HCT116 (cell line): ENCODE measurements around the gene UGT2B17. TPM values are rescaled to one million over a fixed set of nuclear protein-coding genes. Genes with fewer than 3 reads are reported as not detected.

Experiments
- ATAC-seq: fragments of 200-7000 bp; cut with Tn5 transposase; 2 replicates; pipeline ENCODE4 v1.9.1; 2020; ENCODE audit warnings: mild to moderate bottlenecking, moderate library complexity
- BruUV-seq: library from RNA; stranded (reverse); fragments of 400-500 nt; replicated peaks from 2 replicates; lab custom pipeline; 2021; lab: Mats Ljungman, UMichigan
- CTCF ChIA-PET: fragments of 300-600 bp; sonication (Branson Sonifier 250); formaldehyde crosslinking; loops from one replicate; lab custom pipeline; 2021; ENCODE audit warnings: antibody characterized with exemption; lab: Charles Lee
- POLR2A ChIA-PET: fragments of 300-600, 350-600 bp; sonication (Branson Sonifier 250); formaldehyde crosslinking; loops from one replicate; lab custom pipeline; 2021; ENCODE audit warnings: antibody characterized with exemption; lab: Charles Lee
- RAD21 ChIA-PET, 2 experiments: fragments of 300-600 bp; sonication (Branson Sonifier 250); formaldehyde crosslinking; loops; one replicate each; lab custom pipeline; 2023; ENCODE audit warnings: low total read pairs in 2 of 2; ENCODE audit not compliant: uncharacterized antibody in 2 of 2, unreplicated experiment in 2 of 2, low non-redundant PET in 1 of 2; lab: Charles Lee
- DNase-seq: peaks from one replicate; pipeline ENCODE4 v3.0.0-alpha.2; 2010; ENCODE audit warnings: low read depth, low spot score
- H2AFZ ChIP-seq: fragments of 200-600 bp; shearing (Covaris generic), sonication (generic); 2 replicates; pipeline ENCODE4 v1.6.1; 2017; ENCODE audit warnings: low read depth, mixed run types, mixed read lengths, antibody characterized with exemption, low read length; ENCODE audit not compliant: poor library complexity, severe bottlenecking
- H3K27ac ChIP-seq: 2 replicates; pipeline ENCODE4 v1.5.1; 2012; ENCODE audit warnings: low read depth, low read length
- H3K27me3 ChIP-seq: fragments of 200-600 bp; sonication (generic); 2 replicates; pipeline ENCODE4 v1.6.1; 2016; ENCODE audit warnings: mixed run types, low read length, mixed read lengths; ENCODE audit not compliant: insufficient read depth
- H3K36me3 ChIP-seq, 2 experiments: fragments of 200-500 bp in 1 of 2; fragments of 200-600 bp in 1 of 2; sonication (Bioruptor generic) in 1 of 2; sonication (generic) in 1 of 2; 2 replicates each; pipeline versions ENCODE4 v1.5.1 to v1.6.1; 2014 to 2016; ENCODE audit warnings: low read length in 2 of 2, inconsistent platforms in 1 of 2, mixed read lengths in 1 of 2, mixed run types in 1 of 2; ENCODE audit not compliant: insufficient read depth in 2 of 2, control insufficient read depth in 1 of 2
- H3K4me1 ChIP-seq, 2 experiments: fragments of 200-600 bp in 1 of 2; sonication (generic) in 1 of 2; 2 replicates each; pipeline versions ENCODE4 v1.5.1 to v1.6.1; 2012 to 2017; ENCODE audit warnings: low read length in 2 of 2, inconsistent platforms in 1 of 2, mild to moderate bottlenecking in 1 of 2, mixed read lengths in 1 of 2, mixed run types in 1 of 2, moderate library complexity in 1 of 2; ENCODE audit not compliant: insufficient read depth in 2 of 2, control insufficient read depth in 1 of 2
- H3K4me2 ChIP-seq: fragments of 200-600 bp; sonication (generic); 2 replicates; pipeline ENCODE4 v1.6.1; 2017; ENCODE audit warnings: mixed run types, low read length, mixed read lengths
- H3K4me3 ChIP-seq, 2 experiments: fragments of 200-600 bp in 1 of 2; sonication (generic) in 1 of 2; replicated peaks in 1 of 2; 2 replicates each; pipeline ENCODE4 v1.5.1; 2011 to 2016; ENCODE audit warnings: low read length in 2 of 2, control low read depth in 1 of 2, low read depth in 1 of 2, mild to moderate bottlenecking in 1 of 2, mixed read lengths in 1 of 2, mixed run types in 1 of 2
- H3K79me2 ChIP-seq: fragments of 200-600 bp; sonication (generic); 2 replicates; pipeline ENCODE4 v1.6.1; 2017; ENCODE audit warnings: mild to moderate bottlenecking, mixed run types, low read length, moderate library complexity, mixed read lengths; ENCODE audit not compliant: insufficient read depth
- H3K9ac ChIP-seq: fragments of 200-600 bp; sonication (generic); 2 replicates; pipeline ENCODE4 v1.6.1; 2016; ENCODE audit warnings: low read length, mixed read lengths
- H3K9me2 ChIP-seq: fragments of 200-600 bp; sonication (generic), shearing (Covaris generic); 2 replicates; pipeline ENCODE4 v1.6.1; 2017; ENCODE audit warnings: mixed run types, mild to moderate bottlenecking, moderate library complexity; ENCODE audit not compliant: insufficient read depth
- H3K9me3 ChIP-seq, 2 experiments: fragments of 200-500 bp in 1 of 2; fragments of 200-600 bp in 1 of 2; sonication (Bioruptor generic) in 1 of 2; sonication (generic) in 1 of 2; 2 replicates each; pipeline ENCODE4 v1.6.1; 2014 to 2017; ENCODE audit warnings: low read length in 2 of 2, mixed read lengths in 2 of 2, inconsistent platforms in 1 of 2, low read depth in 1 of 2, mild to moderate bottlenecking in 1 of 2, mixed run types in 1 of 2, moderate library complexity in 1 of 2; ENCODE audit not compliant: control insufficient read depth in 1 of 2, insufficient read depth in 1 of 2
- H4K20me1 ChIP-seq: fragments of 200-600 bp; sonication (generic), shearing (Covaris generic); 2 replicates; pipeline ENCODE4 v1.6.1; 2017; ENCODE audit warnings: mixed run types, mild to moderate bottlenecking, moderate library complexity; ENCODE audit not compliant: insufficient read depth
- CBX3 ChIP-seq: IDR thresholded peaks from 2 replicates; pipeline ENCODE4 v1.6.1; 2012; ENCODE audit warnings: low read depth
- EGR1 ChIP-seq: IDR thresholded peaks from 2 replicates; pipeline ENCODE4 v1.6.1; 2012; ENCODE audit warnings: low read depth
- EZH2 ChIP-seq: fragments of 200-600 bp; sonication (generic); IDR thresholded peaks from 2 replicates; pipeline ENCODE4 v1.6.1; 2017; ENCODE audit warnings: antibody characterized with exemption, mixed run types
- EZH2phosphoT487 ChIP-seq: fragments of 200-600 bp; IDR thresholded peaks from 2 replicates; pipeline ENCODE4 v1.6.1; 2018; ENCODE audit warnings: antibody characterized with exemption, borderline replicate concordance
- FOSL1 ChIP-seq: IDR thresholded peaks from 2 replicates; pipeline ENCODE4 v1.6.1; 2012; ENCODE audit warnings: low read depth
- POLR2AphosphoS5 ChIP-seq: IDR thresholded peaks from 2 replicates; pipeline ENCODE4 v1.6.1; 2011; ENCODE audit warnings: mild to moderate bottlenecking, low read depth, low read length, moderate library complexity
- RAD21 ChIP-seq: IDR thresholded peaks from 2 replicates; pipeline ENCODE4 v1.6.1; 2012; ENCODE audit warnings: low read depth, mild to moderate bottlenecking
- SIN3A ChIP-seq: IDR thresholded peaks from 2 replicates; pipeline ENCODE4 v1.6.1; 2012; ENCODE audit warnings: low read depth
- SP1 ChIP-seq: IDR thresholded peaks from 2 replicates; pipeline ENCODE4 v1.6.1; 2012; ENCODE audit warnings: low read depth
- SRF ChIP-seq: IDR thresholded peaks from 2 replicates; pipeline ENCODE4 v1.6.1; 2012; ENCODE audit warnings: low read depth
- TCF7L2 ChIP-seq: IDR thresholded peaks from 2 replicates; pipeline ENCODE4 v1.7.0; 2011; ENCODE audit warnings: borderline replicate concordance, inconsistent platforms; ENCODE audit not compliant: insufficient read depth, insufficient read length; ENCODE audit errors: extremely low read depth
- YY1 ChIP-seq: IDR thresholded peaks from 2 replicates; pipeline ENCODE4 v1.6.1; 2011; ENCODE audit warnings: low read length, low read depth, moderate library complexity, mild to moderate bottlenecking; ENCODE audit not compliant: insufficient replicate concordance; ENCODE audit errors: extremely low read depth
- ZNF274 ChIP-seq: fragments of 200-500 bp; sonication (Bioruptor generic); IDR thresholded peaks from 2 replicates; pipeline ENCODE4 v1.6.1; 2014; ENCODE audit warnings: mild to moderate bottlenecking, low read depth, low read length, inconsistent platforms
- intact Hi-C: fragments of 100-400 bp; cut with micrococcal nuclease; formaldehyde crosslinking; loops from 2 replicates; pipeline ENCODE4 v1.10.0; 2022
- total RNA-seq: library from RNA; stranded (reverse); gene quantifications from one replicate; pipeline ENCODE4 v1.2.1, GENCODE V29; 2021; ENCODE audit not compliant: unreplicated experiment
- TF ChIP-seq, protein P1 (sequence below): IDR thresholded peaks from 2 replicates; pipeline ENCODE4 v1.6.1; 2012; ENCODE audit warnings: low read depth
- TF ChIP-seq, protein P2 (sequence below): IDR thresholded peaks from 2 replicates; pipeline ENCODE4 v1.6.1; 2011; ENCODE audit warnings: mild to moderate bottlenecking, low read length, moderate library complexity; ENCODE audit not compliant: insufficient replicate concordance; ENCODE audit errors: extremely low read depth
- TF ChIP-seq, protein P3 (sequence below): IDR thresholded peaks from 2 replicates; pipeline ENCODE4 v1.6.1; 2012
- TF ChIP-seq, protein P4 (sequence below), 3 experiments: fragments of 200-600 bp in 1 of 3; sonication (generic) in 1 of 3; IDR thresholded peaks in 2 of 3; conservative IDR thresholded peaks in 1 of 3; 2 replicates each; pipeline ENCODE4 v1.5.1; 2012 to 2017; ENCODE audit warnings: low read depth in 2 of 3, low read length in 2 of 3, antibody characterized with exemption in 1 of 3, borderline replicate concordance in 1 of 3, control low read depth in 1 of 3, mild to moderate bottlenecking in 1 of 3, mixed read lengths in 1 of 3, mixed run types in 1 of 3, moderate library complexity in 1 of 3; ENCODE audit not compliant: insufficient read depth in 1 of 3
- TF ChIP-seq, protein P5 (sequence below): IDR thresholded peaks from 2 replicates; pipeline ENCODE4 v1.6.1; 2012

Gene UGT2B17
- total RNA-seq, 1 experiment from 2014 or later, result not detected

DNA sequence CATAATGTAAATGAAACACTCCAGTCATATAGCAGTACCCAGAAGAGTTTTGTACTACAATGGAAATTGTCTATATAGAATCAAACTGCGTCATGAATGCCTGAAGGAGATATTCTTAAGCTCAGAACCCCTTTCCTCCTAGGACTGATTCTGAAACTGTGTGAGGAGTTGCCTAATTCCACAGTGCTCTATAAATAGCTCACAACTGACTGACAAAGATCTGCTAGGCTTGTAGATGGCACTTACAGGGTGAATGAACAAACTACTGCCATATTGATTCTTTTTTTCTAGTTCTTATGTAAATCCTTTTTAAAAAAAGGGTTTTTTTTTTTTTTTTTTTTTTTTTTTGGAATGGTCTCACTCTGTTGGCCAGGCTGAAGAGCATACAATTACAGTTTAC is 30.1 kb upstream of the UGT2B17 start:
- ChIA-PET RAD21 (no interaction called here), CTCF (no interaction called here), POLR2A (no interaction called here)
- DNase-seq (no peak), ATAC-seq (no peak)
- TF ChIP-seq SRF (no peak), EZH2phosphoT487 (no peak), RAD21 (no peak), YY1 (no peak), EZH2 (no peak), TCF7L2 (no peak), EGR1 (no peak), POLR2AphosphoS5 (no peak), SIN3A (no peak), ZNF274 (no peak), SP1 (no peak), CBX3 (no peak), FOSL1 (no peak)
- TF ChIP-seq, protein P1, sequence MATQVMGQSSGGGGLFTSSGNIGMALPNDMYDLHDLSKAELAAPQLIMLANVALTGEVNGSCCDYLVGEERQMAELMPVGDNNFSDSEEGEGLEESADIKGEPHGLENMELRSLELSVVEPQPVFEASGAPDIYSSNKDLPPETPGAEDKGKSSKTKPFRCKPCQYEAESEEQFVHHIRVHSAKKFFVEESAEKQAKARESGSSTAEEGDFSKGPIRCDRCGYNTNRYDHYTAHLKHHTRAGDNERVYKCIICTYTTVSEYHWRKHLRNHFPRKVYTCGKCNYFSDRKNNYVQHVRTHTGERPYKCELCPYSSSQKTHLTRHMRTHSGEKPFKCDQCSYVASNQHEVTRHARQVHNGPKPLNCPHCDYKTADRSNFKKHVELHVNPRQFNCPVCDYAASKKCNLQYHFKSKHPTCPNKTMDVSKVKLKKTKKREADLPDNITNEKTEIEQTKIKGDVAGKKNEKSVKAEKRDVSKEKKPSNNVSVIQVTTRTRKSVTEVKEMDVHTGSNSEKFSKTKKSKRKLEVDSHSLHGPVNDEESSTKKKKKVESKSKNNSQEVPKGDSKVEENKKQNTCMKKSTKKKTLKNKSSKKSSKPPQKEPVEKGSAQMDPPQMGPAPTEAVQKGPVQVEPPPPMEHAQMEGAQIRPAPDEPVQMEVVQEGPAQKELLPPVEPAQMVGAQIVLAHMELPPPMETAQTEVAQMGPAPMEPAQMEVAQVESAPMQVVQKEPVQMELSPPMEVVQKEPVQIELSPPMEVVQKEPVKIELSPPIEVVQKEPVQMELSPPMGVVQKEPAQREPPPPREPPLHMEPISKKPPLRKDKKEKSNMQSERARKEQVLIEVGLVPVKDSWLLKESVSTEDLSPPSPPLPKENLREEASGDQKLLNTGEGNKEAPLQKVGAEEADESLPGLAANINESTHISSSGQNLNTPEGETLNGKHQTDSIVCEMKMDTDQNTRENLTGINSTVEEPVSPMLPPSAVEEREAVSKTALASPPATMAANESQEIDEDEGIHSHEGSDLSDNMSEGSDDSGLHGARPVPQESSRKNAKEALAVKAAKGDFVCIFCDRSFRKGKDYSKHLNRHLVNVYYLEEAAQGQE, result no peak
- TF ChIP-seq, protein P2, sequence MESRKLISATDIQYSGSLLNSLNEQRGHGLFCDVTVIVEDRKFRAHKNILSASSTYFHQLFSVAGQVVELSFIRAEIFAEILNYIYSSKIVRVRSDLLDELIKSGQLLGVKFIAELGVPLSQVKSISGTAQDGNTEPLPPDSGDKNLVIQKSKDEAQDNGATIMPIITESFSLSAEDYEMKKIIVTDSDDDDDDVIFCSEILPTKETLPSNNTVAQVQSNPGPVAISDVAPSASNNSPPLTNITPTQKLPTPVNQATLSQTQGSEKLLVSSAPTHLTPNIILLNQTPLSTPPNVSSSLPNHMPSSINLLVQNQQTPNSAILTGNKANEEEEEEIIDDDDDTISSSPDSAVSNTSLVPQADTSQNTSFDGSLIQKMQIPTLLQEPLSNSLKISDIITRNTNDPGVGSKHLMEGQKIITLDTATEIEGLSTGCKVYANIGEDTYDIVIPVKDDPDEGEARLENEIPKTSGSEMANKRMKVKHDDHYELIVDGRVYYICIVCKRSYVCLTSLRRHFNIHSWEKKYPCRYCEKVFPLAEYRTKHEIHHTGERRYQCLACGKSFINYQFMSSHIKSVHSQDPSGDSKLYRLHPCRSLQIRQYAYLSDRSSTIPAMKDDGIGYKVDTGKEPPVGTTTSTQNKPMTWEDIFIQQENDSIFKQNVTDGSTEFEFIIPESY, result no peak
- TF ChIP-seq, protein P3, sequence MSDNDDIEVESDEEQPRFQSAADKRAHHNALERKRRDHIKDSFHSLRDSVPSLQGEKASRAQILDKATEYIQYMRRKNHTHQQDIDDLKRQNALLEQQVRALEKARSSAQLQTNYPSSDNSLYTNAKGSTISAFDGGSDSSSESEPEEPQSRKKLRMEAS, result no peak
- TF ChIP-seq, protein P4, sequence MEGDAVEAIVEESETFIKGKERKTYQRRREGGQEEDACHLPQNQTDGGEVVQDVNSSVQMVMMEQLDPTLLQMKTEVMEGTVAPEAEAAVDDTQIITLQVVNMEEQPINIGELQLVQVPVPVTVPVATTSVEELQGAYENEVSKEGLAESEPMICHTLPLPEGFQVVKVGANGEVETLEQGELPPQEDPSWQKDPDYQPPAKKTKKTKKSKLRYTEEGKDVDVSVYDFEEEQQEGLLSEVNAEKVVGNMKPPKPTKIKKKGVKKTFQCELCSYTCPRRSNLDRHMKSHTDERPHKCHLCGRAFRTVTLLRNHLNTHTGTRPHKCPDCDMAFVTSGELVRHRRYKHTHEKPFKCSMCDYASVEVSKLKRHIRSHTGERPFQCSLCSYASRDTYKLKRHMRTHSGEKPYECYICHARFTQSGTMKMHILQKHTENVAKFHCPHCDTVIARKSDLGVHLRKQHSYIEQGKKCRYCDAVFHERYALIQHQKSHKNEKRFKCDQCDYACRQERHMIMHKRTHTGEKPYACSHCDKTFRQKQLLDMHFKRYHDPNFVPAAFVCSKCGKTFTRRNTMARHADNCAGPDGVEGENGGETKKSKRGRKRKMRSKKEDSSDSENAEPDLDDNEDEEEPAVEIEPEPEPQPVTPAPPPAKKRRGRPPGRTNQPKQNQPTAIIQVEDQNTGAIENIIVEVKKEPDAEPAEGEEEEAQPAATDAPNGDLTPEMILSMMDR (IDR thresholded peaks at IDR 0.05 in 2 of 3, conservative IDR thresholded peaks at IDR 0.05 in 1 of 3; ENCODE audit: borderline replicate concordance in 1 of 3, insufficient read depth in 1 of 3, low read depth in 2 of 3, low read length in 2 of 3), result no peak
- TF ChIP-seq, protein P5, sequence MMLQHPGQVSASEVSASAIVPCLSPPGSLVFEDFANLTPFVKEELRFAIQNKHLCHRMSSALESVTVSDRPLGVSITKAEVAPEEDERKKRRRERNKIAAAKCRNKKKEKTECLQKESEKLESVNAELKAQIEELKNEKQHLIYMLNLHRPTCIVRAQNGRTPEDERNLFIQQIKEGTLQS, result no peak
- intact Hi-C loops, result no loop called here
- H3K27ac ChIP-seq, result no peak overlapping the region
- H3K79me2 ChIP-seq, result no peaks in the 10 kb centered on the region
- H3K36me3 ChIP-seq, result no peaks in the 10 kb centered on the region
- H3K9ac ChIP-seq, result no peak overlapping the region
- H3K4me1 ChIP-seq, result no peaks in the 10 kb centered on the region
- no peaks in the 10 kb centered on the region for H3K9me3 ChIP-seq
- H2AFZ ChIP-seq, result no peak overlapping the region
- H3K9me2 ChIP-seq, result no peaks in the 10 kb centered on the region
- BruUV-seq, result no TSS peak
- no peaks in the 10 kb centered on the region for H4K20me1 ChIP-seq
- no peak overlapping the region for H3K4me2 ChIP-seq
- no peaks in the 10 kb centered on the region for H3K27me3 ChIP-seq
- H3K4me3 ChIP-seq, result no peak overlapping the region
